CD4-positive, alpha-beta T cell treated with Interleukin-4 for 1 hour (primary cell): Measurements from ENCODE around the gene LCNL1.
A peak's percentile ranks its signal among the peaks of the same experiment; 100 is the strongest.

Experiments
- DNase-seq, 2 donors: peaks; one replicate each; pipeline ENCODE4 v3.0.0-alpha.2; 2020 to 2022

LCNL1 gene

DNA sequence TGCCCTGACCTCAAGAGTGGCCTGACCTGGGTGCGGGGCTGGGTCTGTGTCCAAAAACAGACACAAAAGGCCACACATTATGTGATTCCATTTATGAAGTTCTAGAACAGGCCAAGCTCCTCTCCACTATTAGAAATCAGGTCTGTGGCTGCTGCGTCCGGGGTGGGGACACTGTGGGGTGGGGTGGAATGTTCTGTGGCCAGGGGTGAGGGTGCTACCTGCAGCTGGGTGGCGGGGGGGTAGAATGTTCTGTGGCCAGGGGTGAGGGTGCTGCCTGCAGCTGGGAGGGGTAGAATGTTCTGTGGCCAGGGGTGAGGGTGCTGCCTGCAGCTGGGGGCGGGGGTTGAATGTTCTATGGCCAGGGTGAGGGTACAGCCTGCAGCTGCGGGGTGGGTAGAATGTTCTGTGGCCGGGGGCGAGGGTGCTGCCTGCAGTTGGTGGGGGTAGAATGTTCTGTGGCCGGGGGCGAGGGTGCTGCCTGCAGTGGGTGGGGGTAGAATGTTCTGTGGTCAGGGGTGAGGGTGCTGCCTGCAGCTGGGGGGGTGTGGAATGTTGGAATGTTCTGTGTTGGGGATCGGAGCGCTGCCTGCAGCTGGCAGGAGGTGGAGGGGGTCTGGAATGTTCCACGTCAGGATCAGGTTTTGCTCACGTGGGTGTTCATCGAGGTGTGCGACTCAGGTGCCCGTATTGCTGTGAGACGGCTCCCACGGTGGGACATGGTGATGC, 22.4 kb upstream of the LCNL1 start:
- DNase-seq = peak; percentile 47 to 54

DNA sequence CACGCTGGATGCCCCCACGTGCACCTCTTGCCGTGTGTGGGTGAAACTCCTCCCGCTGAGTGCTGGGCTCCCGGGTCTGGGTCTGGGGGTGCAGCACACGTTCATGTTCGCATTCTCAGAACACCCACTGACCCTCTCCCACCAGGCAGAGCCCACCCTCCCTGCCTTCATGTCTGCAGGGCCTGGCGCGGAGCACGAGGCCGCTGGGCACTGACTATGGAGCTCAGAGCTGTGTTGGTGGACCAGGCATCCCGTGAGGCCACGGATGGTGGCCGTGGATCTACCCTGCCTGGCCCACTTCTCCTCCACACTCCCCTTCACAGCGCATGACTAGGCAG, 21.9 kb upstream of the LCNL1 start:
- DNase-seq = no peak

DNA sequence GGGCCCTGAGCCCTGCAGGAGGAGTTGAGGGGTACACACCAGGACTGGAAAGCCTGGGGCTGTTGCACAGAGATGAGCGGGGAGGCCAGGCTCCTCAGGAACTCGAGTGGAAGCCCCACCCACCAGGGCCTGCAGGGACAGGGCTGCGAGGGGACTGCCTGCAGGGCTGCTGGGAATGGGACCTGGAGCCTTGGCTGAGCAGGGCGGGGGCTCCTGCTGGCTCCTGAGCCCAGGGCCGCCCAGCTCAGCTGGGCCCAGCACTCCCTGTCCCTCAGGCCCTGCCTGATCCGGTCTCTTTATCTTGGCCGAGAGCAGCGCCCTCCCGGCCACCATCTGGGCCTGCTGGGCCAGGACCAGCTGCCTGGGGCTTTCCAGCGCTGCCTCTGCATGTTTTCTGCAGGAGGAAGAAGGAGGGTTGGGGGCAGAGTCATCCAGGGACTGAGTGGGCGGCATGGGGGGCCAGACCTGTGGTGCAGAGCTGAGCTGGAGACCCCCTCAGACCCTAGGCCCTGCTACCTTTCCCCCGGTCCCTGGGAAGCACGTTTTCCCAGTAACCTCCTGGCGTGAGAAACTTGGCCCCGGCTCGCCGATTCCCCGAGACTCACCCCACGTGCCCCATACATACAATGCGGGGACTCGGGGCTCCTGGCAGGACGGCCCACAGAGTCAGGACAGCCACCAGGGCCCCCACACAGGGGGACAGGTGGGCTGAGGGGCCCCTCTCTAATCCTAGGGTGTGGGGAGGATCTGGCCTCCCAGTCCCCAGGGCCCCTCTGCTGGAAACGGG, 21.3 kb upstream of the LCNL1 start:
- no peak for DNase-seq

DNA sequence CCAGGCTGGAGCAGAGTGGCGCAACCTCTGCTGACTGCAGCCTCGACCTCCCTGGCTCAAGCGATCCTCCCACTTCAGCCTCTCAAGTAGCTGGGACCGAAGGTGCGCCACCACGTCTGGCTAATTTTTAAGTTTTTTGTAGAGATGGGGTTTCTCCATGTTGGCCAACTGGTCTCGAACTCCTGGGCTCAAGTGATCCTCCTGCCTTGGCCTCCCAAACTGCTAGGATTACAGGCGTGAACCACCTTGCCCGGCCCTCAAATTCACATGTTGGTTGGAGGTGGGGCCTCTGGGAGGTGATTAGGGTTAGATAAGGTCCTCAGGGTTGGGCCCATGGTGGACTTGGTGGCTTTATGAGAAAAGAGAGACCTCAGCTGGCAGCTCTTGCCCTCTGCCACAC, 20.6 kb upstream of the LCNL1 start:
- DNase-seq = no peak

DNA sequence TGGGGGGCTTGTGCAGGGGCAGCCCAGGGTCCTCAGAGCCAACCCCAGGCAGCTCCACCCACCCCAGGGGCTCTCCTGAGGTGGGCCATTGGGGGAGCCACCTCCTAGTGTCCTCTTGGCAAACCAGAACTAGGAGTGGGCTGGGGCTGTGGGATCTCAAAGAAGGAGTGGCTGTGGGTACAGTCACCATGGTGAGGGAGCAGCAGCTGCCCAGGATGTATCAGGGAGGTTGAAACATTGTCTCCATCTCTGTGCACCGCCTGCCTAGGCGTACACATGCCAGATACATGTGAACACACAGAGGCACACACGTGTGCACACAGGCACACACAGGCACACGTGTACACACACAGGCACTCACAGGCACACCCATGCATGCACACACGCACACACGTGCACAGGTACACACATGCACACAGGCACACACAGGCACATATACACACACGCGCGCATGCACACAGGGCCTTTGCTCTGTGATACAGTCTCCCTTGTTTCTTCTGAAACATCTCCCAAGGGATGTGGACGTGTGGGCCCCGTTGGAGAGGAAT, 20.0 kb upstream of the LCNL1 start:
- no peak for DNase-seq

DNA sequence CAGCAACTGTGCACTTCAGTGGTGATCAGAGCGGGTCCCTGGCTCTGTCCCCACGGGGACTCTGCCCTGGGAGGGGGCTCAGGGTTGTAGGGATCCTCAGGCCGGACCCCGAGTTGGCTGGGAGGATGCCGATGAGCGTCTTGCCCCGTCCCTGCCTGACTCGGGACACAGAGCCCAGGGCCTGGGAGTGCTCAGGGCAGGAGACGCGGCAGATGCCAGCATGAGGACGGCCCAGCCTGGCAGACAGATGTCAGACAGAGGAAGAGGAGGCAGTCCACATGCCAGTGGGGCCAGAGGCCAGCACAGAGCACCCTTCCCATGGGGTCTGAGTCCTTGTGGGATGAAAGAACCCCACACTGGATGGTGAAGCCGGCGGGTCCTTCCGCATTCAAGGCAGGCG, 19.5 kb upstream of the LCNL1 start:
- no peak for DNase-seq

DNA sequence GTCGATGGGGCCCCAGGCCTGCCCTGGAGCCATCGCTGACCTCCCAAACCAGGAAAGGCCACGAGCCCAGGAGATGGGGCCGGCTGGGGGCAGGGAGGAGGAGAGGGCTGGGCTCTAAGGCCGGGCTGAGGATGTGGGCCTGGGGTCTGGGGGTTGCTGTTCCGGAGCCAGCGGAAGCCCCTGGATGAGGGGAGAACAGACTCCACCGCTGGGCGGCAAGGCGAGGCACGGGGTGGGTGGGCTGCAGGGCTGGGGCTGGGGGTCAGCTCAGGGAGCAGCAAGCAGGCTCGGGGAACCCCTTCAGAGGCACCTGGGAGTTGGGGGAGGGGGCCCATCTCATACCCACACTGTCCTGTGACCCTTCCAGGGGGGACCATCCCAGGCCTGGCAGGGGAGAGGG, 19.0 kb upstream of the LCNL1 start:
- DNase-seq = no peak

DNA sequence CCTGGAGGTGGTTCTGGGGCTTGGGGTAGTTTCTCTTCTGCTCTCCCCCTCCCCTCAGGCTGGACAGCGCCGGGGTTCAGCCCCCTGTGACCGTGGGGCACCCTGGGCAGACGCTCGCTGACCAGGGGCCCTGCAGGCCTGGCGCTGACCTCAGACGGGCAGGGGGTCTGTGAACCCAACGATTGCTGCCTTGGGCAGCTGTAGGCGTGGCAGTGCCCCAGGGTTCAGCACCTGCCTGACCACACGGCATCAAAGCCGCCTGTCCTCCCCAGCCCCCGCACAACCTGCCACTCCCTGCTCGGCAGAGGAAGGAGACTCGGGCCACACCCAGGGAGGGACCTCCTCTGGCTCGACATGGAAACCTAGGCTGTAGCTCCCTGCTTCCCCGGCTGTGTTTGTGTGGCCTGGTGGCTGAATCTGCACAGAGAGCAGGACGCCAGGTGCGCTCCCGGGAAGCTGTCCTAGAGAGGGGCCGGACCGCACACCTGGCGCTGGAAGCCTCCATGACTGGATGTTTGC, 18.6 kb upstream of the LCNL1 start:
- DNase-seq = no peak

DNA sequence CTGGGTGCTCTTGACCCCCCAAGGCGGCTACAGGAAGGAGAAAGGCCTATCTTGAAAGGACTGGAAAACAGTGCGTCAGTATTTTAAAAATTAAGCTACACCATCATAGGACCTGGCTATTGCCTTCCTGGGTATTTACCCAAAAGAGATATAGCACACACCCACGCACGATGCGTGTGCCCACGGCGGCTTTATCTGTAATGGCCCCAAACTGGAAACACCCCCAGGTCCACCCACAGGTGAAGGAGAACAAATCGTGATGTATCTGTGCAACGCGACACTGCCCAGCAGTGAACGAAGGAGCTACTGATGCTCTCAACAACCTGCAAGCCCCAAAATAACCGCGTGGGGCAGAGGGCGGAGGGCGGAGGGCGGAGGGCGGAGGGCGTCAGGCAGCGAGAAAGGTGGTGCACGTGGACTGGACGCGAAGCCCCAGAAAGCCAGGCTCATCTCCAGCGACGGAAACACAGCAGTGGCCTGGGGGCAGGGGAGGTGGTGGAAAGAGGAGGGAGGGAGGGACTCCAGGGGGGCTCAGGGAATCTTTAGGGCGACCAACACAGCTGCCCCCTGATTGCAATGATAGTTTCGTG, 17.9 kb upstream of the LCNL1 start:
- no peak for DNase-seq

DNA sequence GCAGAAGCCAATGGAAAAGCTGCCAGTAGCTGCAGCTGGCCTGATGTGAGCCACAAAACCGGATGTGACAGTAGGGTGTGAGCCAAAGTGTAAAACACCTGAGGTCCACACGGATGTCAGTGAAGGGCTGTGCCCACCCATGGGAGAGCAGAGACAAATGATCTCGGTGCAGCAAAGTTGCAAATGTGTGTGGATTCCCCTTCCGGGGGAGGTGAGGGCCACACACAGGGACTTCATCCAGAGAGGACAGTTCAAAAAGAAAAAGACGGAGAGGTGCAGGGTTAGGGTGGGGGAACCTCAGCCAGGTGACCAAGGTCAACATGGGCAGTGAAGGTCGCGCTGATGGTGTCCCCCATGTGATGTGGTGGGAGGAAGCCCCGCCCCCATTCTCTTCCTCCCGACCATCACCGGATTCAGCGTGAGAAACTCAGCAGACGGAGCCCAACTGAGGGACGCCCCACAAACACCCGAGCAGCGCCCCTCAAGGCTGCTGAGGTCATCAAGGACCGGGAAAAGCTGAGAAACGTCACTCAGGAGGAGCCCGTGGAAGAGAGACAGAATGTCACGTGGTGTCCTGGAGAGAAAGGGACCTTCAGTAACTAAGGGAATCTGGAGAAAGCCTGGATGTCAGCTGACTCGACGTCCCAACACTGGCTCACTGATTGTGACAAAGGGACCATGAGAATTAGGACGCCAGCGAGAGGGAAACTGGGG, 16.9 kb upstream of the LCNL1 start:
- peak; percentile 49 to 74 for DNase-seq

DNA sequence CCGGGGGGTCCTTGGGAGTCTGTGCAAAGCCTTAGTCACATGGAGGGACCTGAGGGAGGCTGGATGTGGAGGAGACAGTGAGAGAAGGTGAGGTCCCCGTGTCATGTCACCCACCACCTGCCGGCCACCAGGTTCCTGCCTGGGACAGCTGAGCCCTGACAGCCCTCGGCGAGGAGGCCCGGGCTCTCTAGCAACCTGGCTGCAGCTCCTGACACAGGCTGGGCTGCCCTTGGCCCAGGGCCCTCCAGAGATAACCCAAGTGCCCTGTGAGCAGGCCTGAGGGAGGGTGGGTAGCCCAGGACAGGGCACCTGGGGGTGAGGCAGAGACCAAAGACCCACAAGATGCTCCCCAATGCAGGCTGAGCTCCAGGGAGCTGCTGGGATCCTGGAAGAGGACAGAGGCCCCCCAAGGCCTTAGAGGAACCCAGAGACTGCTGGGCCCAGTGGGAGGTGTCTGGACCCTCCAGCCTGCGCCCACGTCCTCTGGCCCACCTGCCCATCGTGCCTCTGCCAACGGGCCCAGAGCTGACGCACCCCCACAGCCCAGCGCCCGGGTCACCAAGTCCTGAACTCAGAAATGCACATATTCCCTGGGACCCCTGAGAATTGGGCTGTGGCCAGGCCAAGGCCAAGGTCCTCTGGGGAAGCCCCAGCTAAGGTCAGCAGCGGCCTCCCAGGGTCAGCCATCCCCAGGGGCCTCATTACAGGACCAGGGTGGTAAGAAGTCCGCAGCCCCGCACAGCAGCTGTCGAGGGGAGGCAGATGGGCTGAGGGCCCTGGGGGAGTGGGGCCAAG, 14.3 kb upstream of the LCNL1 start:
- DNase-seq = no peak

DNA sequence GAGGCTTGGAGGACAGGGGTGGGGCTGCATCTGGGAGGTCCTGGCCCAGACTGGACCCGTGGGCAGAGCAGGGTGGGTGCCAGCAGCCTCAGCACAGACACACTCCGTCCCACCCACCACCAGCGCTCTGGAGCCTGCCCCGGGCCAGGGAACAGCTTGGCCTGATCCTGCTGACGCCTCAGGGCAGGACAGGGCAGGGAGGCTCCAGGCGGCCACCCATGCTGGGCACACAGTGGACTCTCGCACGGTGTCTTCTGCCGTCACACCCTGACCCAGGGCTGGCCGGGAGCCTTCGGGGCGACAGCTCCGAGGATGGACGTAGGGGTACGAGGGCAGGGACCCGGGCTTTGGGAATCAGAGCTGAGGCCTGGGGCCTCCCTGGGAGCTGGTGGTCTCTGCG, 13.6 kb upstream of the LCNL1 start:
- no peak for DNase-seq

DNA sequence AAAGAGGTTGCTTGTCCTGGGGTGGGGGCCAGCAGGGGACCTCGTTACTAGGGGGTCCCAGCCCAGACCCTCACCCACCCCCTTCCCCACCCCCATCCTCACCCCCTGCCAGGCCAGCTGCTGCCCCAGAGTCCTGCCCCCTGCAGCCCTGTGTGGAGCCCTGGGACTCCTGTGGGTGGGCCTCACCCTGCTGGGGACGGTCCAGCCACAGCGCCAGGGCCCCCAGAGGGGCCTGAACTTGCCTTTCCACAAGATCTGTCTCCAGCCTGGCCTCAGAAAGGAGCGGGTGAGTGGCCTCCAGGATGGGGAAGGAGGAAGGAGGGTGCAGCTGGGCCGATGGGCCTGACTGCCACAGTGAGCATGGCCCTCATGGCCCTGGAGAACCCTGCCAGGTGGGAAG, 13.0 kb upstream of the LCNL1 start:
- no peak for DNase-seq

DNA sequence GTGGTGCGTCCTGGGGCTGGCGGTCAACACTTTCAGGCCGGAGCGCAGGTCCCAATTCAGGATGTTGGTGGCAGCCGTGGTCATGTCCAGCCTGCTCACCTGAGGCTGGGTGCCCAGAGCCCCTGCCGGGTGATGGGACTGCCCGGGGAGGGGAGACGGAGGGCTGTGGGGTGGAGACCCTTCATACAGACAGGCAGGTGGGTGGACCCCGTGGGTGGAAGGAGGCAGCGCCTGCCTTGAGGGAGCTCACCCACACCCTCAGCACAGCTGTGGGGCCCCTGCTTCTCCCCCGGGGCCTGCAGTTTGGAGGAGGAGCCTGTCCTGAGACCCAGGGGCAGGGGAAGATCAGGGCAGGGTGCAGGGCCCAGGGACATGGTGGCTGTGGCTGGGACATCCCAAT, 12.4 kb upstream of the LCNL1 start:
- no peak for DNase-seq

DNA sequence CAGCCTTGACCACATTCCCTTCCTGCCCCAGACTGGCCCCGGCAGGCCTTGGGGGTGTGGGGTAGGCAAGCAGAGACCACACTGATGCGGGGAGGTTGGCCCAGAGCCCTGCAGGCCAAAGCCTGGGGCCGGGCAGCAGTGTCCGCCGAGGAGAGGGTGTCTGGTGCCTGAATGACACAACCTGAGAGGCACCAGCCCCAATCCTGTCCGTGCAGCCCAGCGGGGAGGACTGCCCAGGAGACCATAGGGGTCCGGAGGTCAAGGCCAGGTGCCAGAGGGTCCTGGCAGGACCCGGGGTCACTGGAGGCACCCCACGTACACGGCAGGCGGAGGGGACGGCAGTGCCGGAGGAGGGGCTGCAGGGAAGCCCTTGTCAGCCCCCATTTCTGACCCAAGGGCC, 11.0 kb upstream of the LCNL1 start:
- DNase-seq = no peak

DNA sequence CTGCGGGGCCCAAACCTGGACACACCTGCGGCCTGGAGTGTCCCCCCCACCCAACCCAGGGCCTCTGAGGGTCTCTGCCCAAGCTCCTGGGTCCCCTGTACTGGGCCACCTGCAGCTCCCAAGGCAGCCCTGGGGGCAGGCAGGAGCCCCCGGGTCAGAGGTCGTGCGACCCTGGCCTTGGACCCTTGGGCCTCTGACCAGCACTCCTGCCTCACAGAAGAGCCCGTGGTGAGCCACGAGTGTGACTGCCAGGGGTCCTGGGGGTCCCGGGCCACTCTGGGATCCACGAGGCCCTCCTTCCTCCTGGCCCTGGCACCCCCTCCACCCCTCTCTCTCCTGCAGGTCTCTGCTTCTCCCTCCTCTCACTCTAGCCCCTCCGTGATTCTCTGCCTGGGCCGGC, 10.5 kb upstream of the LCNL1 start:
- no peak for DNase-seq

DNA sequence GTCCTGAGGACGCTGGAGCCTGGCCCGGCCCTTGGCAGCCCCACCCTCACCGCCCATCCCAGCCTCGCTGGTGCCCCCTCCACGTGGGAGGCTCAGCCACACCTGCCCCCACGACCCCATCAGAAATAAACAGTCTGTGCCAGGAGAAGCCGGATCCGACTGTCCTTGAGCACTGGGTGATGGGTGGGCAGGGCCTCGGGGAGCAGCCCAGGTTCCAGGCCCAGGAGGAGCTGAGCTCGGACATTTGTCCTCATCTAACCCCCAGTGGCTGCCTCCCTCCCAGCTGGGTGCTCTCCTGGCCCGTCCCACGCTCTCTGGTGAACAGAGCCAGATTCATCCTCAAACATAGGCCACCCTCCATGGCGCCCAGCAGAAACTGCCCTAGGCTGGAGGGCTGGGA, 10.1 kb upstream of the LCNL1 start:
- DNase-seq = no peak

DNA sequence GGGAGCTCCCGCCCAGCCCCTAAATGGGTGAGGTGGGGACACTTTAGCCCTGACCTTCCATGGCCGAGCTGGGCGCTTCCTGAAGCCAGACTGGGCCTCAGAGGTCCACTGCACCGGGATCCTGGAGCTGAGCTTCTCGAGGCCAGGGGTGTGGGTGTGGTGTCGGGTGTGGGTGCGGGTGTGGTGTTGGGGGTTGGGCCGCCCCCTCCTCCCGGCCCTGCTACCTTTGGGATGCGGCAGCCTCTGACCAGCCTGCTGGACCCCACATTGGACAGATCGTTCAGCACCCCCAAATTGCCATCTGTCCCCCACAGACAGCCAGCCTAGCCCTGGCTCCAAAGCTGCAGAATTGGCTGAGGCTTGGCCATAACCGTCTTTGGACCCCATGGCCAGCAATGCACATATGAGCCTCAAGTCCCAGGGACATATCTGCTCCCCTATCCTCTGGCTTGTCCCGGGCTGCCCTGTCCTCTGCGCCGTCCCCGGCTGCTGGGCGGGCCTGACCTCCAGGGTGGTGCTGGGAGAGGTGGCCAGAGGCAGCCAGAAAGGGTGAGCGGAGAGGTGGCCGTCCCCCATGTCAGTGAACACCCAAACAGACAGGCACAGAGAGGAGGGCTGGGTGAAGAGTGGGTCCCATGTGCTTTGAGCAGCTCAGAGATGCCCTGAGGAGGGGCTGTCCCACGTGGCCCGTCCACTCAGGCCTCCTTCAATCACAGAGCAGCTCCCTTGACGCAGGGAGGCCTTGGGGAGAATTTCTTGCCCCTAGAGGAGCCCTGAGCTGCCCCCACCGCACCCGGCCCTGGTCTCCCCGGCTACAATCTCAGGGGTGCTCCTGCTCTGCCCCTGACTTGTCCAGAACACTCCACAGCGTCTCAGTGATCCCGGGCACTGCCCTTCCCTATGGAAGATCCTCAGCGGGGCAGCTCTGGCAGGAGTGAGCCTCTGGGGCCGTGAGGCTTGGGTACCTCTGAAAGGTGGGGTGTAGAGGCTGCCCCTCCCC, 8.9 kb upstream of the LCNL1 start:
- DNase-seq = no peak

DNA sequence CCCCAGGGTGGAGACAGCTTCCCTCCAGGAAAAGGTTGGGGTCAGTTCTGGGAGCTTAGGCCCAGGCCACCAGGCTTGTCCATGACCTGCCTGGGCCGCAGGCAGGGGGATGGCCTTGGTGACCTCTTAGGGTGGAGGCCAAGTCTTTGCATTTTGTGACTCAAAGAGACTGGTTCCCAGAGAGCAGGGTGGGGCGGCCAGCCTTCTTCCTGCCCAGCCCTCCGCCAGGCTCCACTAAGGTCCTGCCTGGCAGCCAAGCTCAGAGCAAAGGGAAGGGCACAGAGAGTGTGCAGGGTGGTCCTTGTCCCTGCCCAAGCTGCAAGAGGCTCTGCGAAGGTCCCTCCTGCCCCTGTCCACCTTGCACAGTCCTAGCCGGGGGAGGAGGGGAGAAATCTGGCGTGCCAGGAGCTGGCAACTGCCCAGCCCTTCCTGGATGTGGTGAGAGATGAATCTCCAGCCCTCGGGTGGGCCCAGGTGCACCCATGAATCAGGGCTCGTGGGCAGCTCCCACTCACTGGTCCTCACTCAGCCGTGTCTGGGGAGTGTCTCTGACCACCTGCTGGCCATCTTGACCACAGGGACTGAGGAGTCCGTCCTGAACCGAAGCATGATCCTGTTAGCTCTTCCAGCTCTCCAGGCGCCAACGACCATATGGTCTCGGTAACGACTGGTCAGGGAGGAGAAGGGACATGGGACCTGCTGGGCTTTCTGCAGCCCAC, 7.8 kb upstream of the LCNL1 start:
- DNase-seq = no peak

DNA sequence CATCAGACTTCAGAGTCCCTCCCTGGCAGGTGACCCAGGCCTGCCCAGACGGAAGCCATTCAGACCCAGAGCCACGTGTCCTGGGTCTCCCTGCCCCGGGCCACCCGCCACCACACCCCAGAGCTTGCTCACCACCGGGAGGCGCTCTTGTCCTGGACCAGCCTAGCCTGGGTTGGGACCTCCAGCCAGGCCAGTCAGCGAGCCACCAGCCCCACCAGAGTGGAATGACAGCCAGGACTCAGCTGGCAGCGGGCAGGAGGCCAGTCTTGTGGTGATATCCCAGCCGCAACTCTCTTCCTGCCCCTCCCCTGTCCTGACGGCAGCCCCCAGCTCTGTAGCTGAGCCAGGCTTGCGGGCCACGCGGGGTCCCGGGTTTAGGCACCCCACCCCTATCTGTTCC, 7.1 kb upstream of the LCNL1 start:
- peak; percentile 41 to 42 for DNase-seq
